ENCODE data around the gene CA4. TPM values are rescaled to one million over a fixed set of nuclear protein-coding genes. Genes with fewer than 3 reads are reported as not detected.
"Not testable (repeated sequence)": the region's sequence is repeated elsewhere in the genome, so short reads cannot be mapped to it uniquely, and the experiment has no call there.

The CA4 gene
- total RNA-seq, 1 experiment from 2014 or later: 0.78 TPM

DNA sequence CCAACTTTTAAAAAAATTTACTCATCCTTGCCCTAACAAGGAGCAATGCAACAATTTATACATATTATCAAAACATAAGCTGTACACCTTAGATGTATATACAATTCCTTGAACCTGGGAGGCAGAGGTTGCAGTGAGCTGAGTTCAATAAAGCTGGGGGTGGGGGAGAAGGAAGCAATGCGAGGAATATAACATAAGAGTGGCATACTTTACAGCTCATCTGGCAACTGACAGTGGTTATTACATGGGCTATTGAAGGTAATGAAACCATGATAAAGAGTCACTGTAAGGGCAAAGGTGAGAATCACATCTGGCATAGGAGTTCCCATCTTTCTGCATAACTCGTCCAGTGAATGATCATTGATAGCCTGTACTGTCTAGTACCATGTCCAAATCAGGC is 43.7 kb downstream of the CA4 start:
- Mint-ChIP-seq H3K27ac (ENCODE audit: unreplicated experiment) (no peak overlapping the region), H3K27me3 (ENCODE audit: unreplicated experiment) (no peaks in the 10 kb centered on the region), H3K4me1 (ENCODE audit: low read depth, unreplicated experiment) (no peaks in the 10 kb centered on the region), H3K9me3 (ENCODE audit: low read depth, unreplicated experiment) (no peaks in the 10 kb centered on the region), H3K4me3 (ENCODE audit: low read depth, unreplicated experiment) (no peak overlapping the region), H3K36me3 (ENCODE audit: insufficient read depth, unreplicated experiment) (peaks cover 6% of the 10 kb centered on the region)
- CTCF ChIA-PET: no interaction called here
- no peak for DNase-seq
- TF ChIP-seq, protein P1, sequence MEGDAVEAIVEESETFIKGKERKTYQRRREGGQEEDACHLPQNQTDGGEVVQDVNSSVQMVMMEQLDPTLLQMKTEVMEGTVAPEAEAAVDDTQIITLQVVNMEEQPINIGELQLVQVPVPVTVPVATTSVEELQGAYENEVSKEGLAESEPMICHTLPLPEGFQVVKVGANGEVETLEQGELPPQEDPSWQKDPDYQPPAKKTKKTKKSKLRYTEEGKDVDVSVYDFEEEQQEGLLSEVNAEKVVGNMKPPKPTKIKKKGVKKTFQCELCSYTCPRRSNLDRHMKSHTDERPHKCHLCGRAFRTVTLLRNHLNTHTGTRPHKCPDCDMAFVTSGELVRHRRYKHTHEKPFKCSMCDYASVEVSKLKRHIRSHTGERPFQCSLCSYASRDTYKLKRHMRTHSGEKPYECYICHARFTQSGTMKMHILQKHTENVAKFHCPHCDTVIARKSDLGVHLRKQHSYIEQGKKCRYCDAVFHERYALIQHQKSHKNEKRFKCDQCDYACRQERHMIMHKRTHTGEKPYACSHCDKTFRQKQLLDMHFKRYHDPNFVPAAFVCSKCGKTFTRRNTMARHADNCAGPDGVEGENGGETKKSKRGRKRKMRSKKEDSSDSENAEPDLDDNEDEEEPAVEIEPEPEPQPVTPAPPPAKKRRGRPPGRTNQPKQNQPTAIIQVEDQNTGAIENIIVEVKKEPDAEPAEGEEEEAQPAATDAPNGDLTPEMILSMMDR (IDR thresholded peaks at IDR 0.05; ENCODE audit: unreplicated experiment): no peak
- intact Hi-C loops (cut with micrococcal nuclease; ENCODE audit: unreplicated experiment): no loop called here
- BruUV-seq (replicated peaks): no TSS peak

- H3K27ac Mint-ChIP-seq (ENCODE audit: unreplicated experiment); DNase-seq; H3K27me3 Mint-ChIP-seq (ENCODE audit: unreplicated experiment); BruUV-seq (replicated peaks); H3K9me3 Mint-ChIP-seq (ENCODE audit: low read depth, unreplicated experiment); CTCF ChIA-PET; H3K36me3 Mint-ChIP-seq (ENCODE audit: insufficient read depth, unreplicated experiment); H3K4me3 Mint-ChIP-seq (ENCODE audit: low read depth, unreplicated experiment); H3K4me1 Mint-ChIP-seq (ENCODE audit: low read depth, unreplicated experiment); intact Hi-C loops (cut with micrococcal nuclease; ENCODE audit: unreplicated experiment): not testable (repeated sequence)
Observed at GRCh38 chr17:60194141-60194540, 44.4 kb downstream of the CA4 start.

GRCh38 chr17:60198630-60199029 is 48.9 kb downstream of the CA4 start:
- DNase-seq; H3K4me3 Mint-ChIP-seq (ENCODE audit: low read depth, unreplicated experiment); H3K9me3 Mint-ChIP-seq (ENCODE audit: low read depth, unreplicated experiment); H3K4me1 Mint-ChIP-seq (ENCODE audit: low read depth, unreplicated experiment); intact Hi-C loops (cut with micrococcal nuclease; ENCODE audit: unreplicated experiment); BruUV-seq (replicated peaks); H3K36me3 Mint-ChIP-seq (ENCODE audit: insufficient read depth, unreplicated experiment); H3K27ac Mint-ChIP-seq (ENCODE audit: unreplicated experiment); H3K27me3 Mint-ChIP-seq (ENCODE audit: unreplicated experiment): not testable (repeated sequence)
- CTCF ChIA-PET: interaction anchor here (0.9 kb wide), 1 partner anchor 11 kb away, joined by 3 read pairs; no protein-coding TSS in a partner anchor

DNA sequence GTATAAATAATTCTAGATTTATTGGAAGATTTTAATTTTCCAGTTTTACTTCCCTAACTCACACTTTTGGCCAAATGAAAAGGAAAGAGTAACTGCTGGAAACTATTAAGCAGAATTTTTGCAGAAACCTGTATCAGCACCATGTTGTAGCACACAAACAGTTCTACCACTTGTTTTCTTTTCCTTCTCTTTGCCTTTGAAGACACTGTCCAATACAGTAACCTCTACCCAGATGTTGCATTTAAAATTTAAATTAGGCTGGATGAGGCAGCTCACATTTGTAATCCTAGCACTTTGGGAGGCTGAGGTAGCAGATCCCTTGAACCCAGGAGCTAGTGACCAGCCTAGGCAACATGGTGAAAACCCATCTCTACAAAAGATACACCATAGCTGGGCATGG is 56.0 kb downstream of the CA4 start:
- H3K4me3 Mint-ChIP-seq (ENCODE audit: low read depth, unreplicated experiment); H3K9me3 Mint-ChIP-seq (ENCODE audit: low read depth, unreplicated experiment); BruUV-seq (replicated peaks); intact Hi-C loops (cut with micrococcal nuclease; ENCODE audit: unreplicated experiment); DNase-seq; H3K27me3 Mint-ChIP-seq (ENCODE audit: unreplicated experiment); CTCF ChIA-PET; H3K4me1 Mint-ChIP-seq (ENCODE audit: low read depth, unreplicated experiment); H3K27ac Mint-ChIP-seq (ENCODE audit: unreplicated experiment); H3K36me3 Mint-ChIP-seq (ENCODE audit: insufficient read depth, unreplicated experiment): not testable (repeated sequence)

DNA sequence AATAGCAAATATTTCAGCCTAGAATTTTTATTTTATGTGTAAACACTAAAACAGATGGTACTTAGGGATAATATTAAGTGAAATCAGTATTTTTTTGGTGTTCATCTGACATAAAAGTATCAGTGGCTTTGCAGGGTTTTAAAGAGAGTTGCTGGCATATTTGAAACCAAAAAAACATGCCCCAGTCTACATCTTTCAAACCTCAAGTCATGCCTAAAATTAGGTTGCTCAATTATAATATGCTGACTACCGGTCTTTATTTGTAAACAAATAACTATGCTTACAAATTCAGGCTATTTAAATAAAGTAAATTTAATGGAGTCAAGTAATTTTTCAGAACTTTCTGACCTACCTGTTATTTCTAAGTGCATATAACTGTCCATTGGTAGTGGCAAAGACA is 58.5 kb downstream of the CA4 start:
- not testable (repeated sequence) for H3K4me3 Mint-ChIP-seq (ENCODE audit: low read depth, unreplicated experiment)

More for the DNA sequence above, 58.5 kb downstream of the CA4 start:
- H3K27ac Mint-ChIP-seq (ENCODE audit: unreplicated experiment); CTCF ChIA-PET; H3K9me3 Mint-ChIP-seq (ENCODE audit: low read depth, unreplicated experiment); H3K36me3 Mint-ChIP-seq (ENCODE audit: insufficient read depth, unreplicated experiment); DNase-seq; H3K4me1 Mint-ChIP-seq (ENCODE audit: low read depth, unreplicated experiment); H3K27me3 Mint-ChIP-seq (ENCODE audit: unreplicated experiment); intact Hi-C loops (cut with micrococcal nuclease; ENCODE audit: unreplicated experiment); BruUV-seq (replicated peaks): not testable (repeated sequence)

Other genes starting within 250 kb of the CA4 start
- 12.8 and 15.0 TPM in 2 replicates for gene RNFT1, start 185.2 kb upstream of the CA4 start, total RNA-seq (2022)
- 8.9 and 13.1 TPM in 2 replicates for gene HEATR6, start 71.1 kb upstream of the CA4 start, total RNA-seq (2022)
- gene USP32, start 242.2 kb downstream of the CA4 start, total RNA-seq (2022): 29.6 and 29.9 TPM in 2 replicates

Data from Calu3 (cell line).